Measurements from ENCODE around the gene DHX8.
A peak's percentile ranks its signal among the peaks of the same experiment; 100 is the strongest.

The DHX8 gene

DNA sequence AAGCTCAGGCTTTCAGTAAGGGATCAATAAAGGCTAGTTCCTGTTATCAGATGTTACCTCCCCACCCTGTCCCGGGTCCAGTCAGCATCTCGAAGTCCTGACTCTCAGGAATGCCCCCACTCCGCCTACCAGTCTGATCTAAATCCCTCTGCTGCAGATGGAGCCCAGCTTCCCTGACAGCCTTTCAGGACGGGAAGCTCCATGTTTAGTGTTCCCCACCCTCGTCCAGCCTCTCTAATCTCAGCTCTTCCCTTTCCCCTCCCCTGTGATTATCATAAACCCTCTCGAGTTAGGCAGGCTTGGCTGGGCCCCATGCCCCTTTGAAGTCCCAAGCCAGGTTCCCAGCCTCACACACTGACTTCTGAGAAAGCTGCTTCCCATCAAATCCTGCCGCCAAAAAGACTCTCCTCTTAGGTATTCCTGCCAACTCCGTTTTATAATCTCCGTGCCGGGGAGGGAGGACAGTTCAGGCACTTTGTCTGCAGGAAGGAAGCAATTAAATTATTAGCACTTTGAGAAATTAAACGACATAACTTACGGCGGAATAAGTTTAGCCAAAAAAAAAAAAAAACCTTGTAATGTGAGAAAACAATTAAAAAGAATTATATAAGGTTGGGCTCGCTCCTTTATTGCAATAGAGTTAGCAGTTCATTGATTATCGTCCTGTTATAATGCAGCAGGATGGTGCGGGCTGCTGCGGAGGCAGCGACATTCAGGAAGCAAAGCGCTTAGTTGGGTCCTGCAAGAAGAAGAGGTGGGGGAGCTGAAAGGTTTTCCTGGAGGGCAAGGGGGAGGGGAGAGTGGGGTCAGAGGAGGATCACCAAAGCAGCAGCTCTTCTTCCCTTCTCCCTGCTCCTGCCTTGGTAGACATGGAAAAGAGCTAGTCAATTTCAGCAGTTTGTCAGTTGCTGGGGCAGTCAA is 79.2 kb downstream of the DHX8 start:
- DNase-seq (ENCODE audit: low read depth): no peak
- no peak overlapping the region for H3K4me3 ChIP-seq (ENCODE audit: low read depth, low read length)

GRCh38 chr17:43563600-43564594 is 80.1 kb downstream of the DHX8 start:
- DNase-seq (ENCODE audit: low read depth): no peak
- H3K4me3 ChIP-seq (ENCODE audit: low read depth, low read length): no peak overlapping the region

DNA sequence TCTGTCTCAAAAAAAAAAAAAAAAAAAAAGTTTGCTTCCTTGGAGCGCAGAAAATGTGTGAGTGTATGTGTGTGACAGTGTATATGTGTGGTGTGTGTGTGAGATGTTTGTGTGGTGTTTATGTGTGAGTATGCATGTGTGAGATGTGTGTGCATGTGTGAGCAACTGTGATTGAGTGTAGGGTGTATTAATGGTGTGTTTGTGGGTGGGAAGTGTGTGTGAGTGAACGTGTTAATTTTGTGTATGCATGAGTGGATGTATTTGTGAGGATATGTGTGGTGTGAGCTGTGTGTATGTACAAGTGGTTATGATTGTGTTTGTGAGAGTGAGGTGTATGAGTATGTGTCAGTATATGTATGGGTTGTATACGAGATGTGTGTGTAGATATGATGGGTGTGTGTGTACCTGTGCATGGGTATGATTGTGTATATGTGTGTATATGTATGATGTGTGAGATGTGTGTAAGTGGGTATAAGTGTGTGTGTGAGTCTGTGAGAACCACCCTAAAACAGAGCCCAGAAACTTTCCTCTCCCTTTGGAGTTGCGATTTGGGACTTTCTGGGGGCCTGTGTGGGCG is 84.8 kb downstream of the DHX8 start:
- DNase-seq (ENCODE audit: low read depth): no peak
- H3K4me3 ChIP-seq (ENCODE audit: low read depth, low read length): no peak overlapping the region

GRCh38 chr17:43570518-43570928 is 86.7 kb downstream of the DHX8 start:
- H3K4me3 ChIP-seq (ENCODE audit: low read depth, low read length): no peak overlapping the region

GRCh38 chr17:43572368-43572980 is 88.7 kb downstream of the DHX8 start:
- H3K4me3 ChIP-seq (ENCODE audit: low read depth, low read length): no peak overlapping the region
- DNase-seq (ENCODE audit: low read depth): no peak

More at GRCh38 chr17:43570518-43570928, 86.7 kb downstream of the DHX8 start:
- peak; percentile 36 for DNase-seq (ENCODE audit: low read depth)

DNA sequence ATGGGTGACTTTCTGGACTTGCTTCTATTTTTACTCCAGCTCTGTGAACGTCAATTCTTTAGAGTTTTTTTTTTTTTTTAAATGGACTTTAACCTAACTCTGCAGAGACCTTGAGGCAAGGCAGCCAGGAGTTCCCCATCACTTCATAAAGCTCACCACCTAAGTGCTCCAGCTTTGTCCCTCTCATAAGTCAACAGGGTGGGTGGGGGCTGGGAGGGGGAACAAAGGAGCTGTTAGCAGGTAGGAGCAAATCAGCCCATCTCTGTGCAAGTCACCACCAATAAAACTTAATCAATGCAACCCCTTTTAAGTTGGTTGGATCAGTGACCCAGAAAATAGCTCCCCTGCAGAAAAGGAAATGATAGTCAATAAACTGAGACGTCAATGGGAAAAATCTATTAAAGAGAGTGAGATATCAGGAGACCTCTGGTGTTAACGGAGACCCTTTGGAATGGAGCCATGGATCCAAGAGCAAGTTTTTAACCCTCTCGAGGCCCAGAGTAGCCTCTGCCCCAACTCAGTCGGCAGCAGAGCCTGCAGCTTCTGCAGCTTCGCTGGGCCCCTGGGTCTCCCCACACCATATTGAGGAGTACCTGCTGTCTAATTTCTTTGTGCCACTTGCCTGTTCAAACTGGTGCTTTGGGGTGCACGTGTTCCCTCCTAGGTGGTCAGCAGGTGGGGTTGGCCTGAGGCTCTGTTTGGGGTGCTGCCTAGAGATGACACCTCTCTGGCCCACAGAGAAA is 90.0 kb downstream of the DHX8 start:
- no peak for DNase-seq (ENCODE audit: low read depth)
- H3K4me3 ChIP-seq (ENCODE audit: low read depth, low read length): no peak overlapping the region

DNA sequence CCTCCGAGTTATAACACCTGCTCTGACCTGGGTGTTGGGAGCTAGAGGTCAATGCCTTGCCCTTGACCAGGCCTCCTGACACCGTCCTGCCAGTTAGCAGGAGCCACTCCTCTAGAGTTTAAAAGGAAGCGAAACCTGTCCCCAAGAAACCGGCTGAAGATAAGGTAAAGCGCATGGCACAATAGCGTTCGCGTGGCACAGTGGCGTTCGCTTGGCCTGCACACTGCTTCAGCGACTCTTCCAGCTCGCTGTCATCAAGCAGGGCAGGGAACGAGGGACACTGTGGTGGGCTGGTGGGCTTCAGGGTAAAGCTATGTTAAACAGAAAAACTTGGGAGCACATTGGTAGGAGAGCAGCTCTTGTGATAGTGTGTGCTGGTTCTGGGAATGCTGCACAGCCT is 90.6 kb downstream of the DHX8 start:
- no peak for DNase-seq (ENCODE audit: low read depth)
- no peak overlapping the region for H3K4me3 ChIP-seq (ENCODE audit: low read depth, low read length)

GRCh38 chr17:43574896-43575525 is 91.2 kb downstream of the DHX8 start:
- H3K4me3 ChIP-seq (ENCODE audit: low read depth, low read length): no peak overlapping the region
- DNase-seq (ENCODE audit: low read depth): no peak
